Adrenal gland (tissue), 12 donors: Measurements from ENCODE around the gene MAGI2. TPM values are rescaled to one million over a fixed set of nuclear protein-coding genes. Genes with fewer than 3 reads are reported as not detected.

Experiments
- DNase-seq, 7 donors: peaks; one replicate each; pipeline ENCODE4 v3.0.0-alpha.2; 2019 to 2020
- H3K27ac ChIP-seq, 5 donors: fragments of 200-600 bp; sonication (generic) in 4 of 5; 1 replicate in 3 of 5; 2 replicates in 2 of 5; pipeline versions ENCODE4 v1.5.1 to v1.8.0; 2016 to 2020; ENCODE audit warnings: mild to moderate bottlenecking in 1 of 5
- H3K27me3 ChIP-seq: fragments of 200-600 bp; 2 replicates; pipeline ENCODE4 v1.8.0; 2021
- H3K36me3 ChIP-seq, 2 donors: fragments of 200-600 bp; replicated peaks in 1 of 2; 1 replicate in 1 of 2; 2 replicates in 1 of 2; pipeline versions ENCODE4 v1.5.1 to v1.8.0; 2018 to 2022
- H3K4me1 ChIP-seq, 2 donors: fragments of 200-600 bp; replicated peaks in 1 of 2; 1 replicate in 1 of 2; 2 replicates in 1 of 2; pipeline versions ENCODE4 v1.5.1 to v1.8.0; 2018 to 2021
- H3K4me3 ChIP-seq, 4 donors: fragments of 200-600 bp; sonication (generic) in 3 of 4; one replicate each; pipeline ENCODE4 v1.5.1; 2016 to 2018
- H3K9me3 ChIP-seq, 3 donors: fragments of 200-600 bp; sonication (generic) in 1 of 3; replicated peaks in 1 of 3; 1 replicate in 2 of 3; 2 replicates in 1 of 3; pipeline versions ENCODE4 v1.5.1 to v1.8.0; 2016 to 2021
- CTCF ChIP-seq, 6 experiments: fragments of 450-650 bp in 4 of 6; fragments of 200-600 bp in 2 of 6; sonication (generic) in 1 of 6; IDR thresholded peaks; 1 replicate in 5 of 6; 2 replicates in 1 of 6; pipeline versions ENCODE4 v1.5.1 to v1.8.0; 2016 to 2021; ENCODE audit warnings: antibody characterized with exemption in 6 of 6, mild to moderate bottlenecking in 2 of 6, moderate library complexity in 1 of 6
- POLR2A ChIP-seq, 2 donors: fragments of 450-650 bp; IDR thresholded peaks; one replicate each; pipeline ENCODE4 v1.6.1; 2017; ENCODE audit warnings: antibody characterized with exemption in 2 of 2, mild to moderate bottlenecking in 2 of 2, moderate library complexity in 1 of 2
- WGBS, 4 donors: extraction: QIAGEN DNeasy Blood & Tissue Kit in 2 of 4; methylation state at CpG; one replicate each; pipeline versions ENCODE4 v1.1.5 to v1.1.7; 2013 to 2017; 5-methylcytosine and 5-hydroxymethylcytosine counted together
- intact Hi-C, 2 donors: fragments of 100-400 bp; cut with DNase I; formaldehyde crosslinking; loops; one replicate each; pipeline versions ENCODE4 v1.14.1 to v1.15.0; 2022 to 2023
- polyA plus RNA-seq, 3 donors: library from polyadenylated mRNA; stranded (reverse); fragments of 200-250 nt in 2 of 3; fragments of 350-450 nt in 1 of 3; fragmentation: Illumina TruSeq in 1 of 3; extraction: RNeasy Lipid Tissue Mini Kit (QIAGEN cat#74804) in 1 of 3; gene quantifications; one replicate each; pipeline ENCODE4 v1.2.3, GENCODE V29; 2013 to 2014
- total RNA-seq, 9 donors: library from RNA; depleted of rRNA in 4 of 9; stranded (reverse); fragments of >200 nt in 4 of 9; fragments of 120-200 nt in 1 of 9; fragmentation: NEBNext Ultra II Directional in 1 of 9; extraction: Animal tissue kit (Norgen Biotek cat#: 25700) in 1 of 9; gene quantifications; one replicate each; pipeline versions ENCODE4 v1.1.0 to v1.2.4, GENCODE V29; 2013 to 2023
- donor health status: healthy with polysubstance abuse.
- donor health status: Bipolar disorder and iron deficiency.
- donor health status: DM: yes; HTN: yes; CAD: no.
- donor health status: DM: no; HTN: no; CAD: no.
- donor health status: DM: no; HTN: no; CAD: no.
- donor health status: DM: yes; HTN: yes; CAD: no.

MAGI2 gene
- total and polyA plus RNA-seq, 12 donors: 3.2 to 37.1 (median 17.1) TPM

- Histone ChIP-seq H3K9me3 (no peaks in the 10 kb centered on the region), H3K4me1 (no peaks in the 10 kb centered on the region), H3K36me3 (no peaks in the 10 kb centered on the region), H3K27ac (no peak overlapping the region), H3K27me3 (no peaks in the 10 kb centered on the region), H3K4me3 (no peak overlapping the region)
- no peak for DNase-seq
- 81 to 89% (median 85%) methylated on average over 1 of the region's 1 CpG for WGBS, 4 donors
- TF ChIP-seq POLR2A (IDR thresholded peaks at IDR 0.05) (no peak), CTCF (IDR thresholded peaks at IDR 0.05) (no peak)
- intact Hi-C loops: no loop called here
Observed at GRCh38 chr7:78762625-78763024, 690.8 kb downstream of the MAGI2 start.

GRCh38 chr7:78760620-78761355 lies 692.7 kb downstream of the MAGI2 start:
- Histone ChIP-seq H3K4me1 (no peaks in the 10 kb centered on the region), H3K27ac (no peak overlapping the region), H3K4me3 (no peak overlapping the region), H3K36me3 (no peaks in the 10 kb centered on the region), H3K9me3 (no peaks in the 10 kb centered on the region), H3K27me3 (no peaks in the 10 kb centered on the region)
- intact Hi-C loops: no loop called here
- TF ChIP-seq POLR2A (IDR thresholded peaks at IDR 0.05) (no peak), CTCF (IDR thresholded peaks at IDR 0.05) (no peak)
- no peak for DNase-seq
- WGBS, 4 donors: 66 to 91% (median 77%) methylated on average over 4 of the region's 4 CpGs

- H3K27me3 ChIP-seq: no peaks in the 10 kb centered on the region
- intact Hi-C loops: no loop called here
- TF ChIP-seq CTCF (IDR thresholded peaks at IDR 0.05): no peak
- TF ChIP-seq POLR2A (IDR thresholded peaks at IDR 0.05): no peak
- H3K36me3 ChIP-seq: no peaks in the 10 kb centered on the region
- peaks cover 0 to 5% (median 0%) of the 10 kb centered on the region in 3 donors for H3K9me3 ChIP-seq
- H3K4me3 ChIP-seq: no peak overlapping the region
- no peak for DNase-seq
- H3K27ac ChIP-seq: no peak overlapping the region
- H3K4me1 ChIP-seq: no peaks in the 10 kb centered on the region
Observed at GRCh38 chr7:78752554-78752953, 700.9 kb downstream of the MAGI2 start.

GRCh38 chr7:78751253-78751652 lies 702.2 kb downstream of the MAGI2 start:
- Histone ChIP-seq H3K27me3 (no peaks in the 10 kb centered on the region), H3K9me3 (peaks cover 0 to 5% (median 0%) of the 10 kb centered on the region in 3 donors), H3K4me3 (no peak overlapping the region), H3K27ac (no peak overlapping the region), H3K36me3 (no peaks in the 10 kb centered on the region), H3K4me1 (no peaks in the 10 kb centered on the region)
- WGBS, 4 donors: 85 to 92% (median 88%) methylated on average over 4 of the region's 4 CpGs
- DNase-seq: no peak
- intact Hi-C loops: no loop called here
- TF ChIP-seq POLR2A (IDR thresholded peaks at IDR 0.05) (no peak), CTCF (IDR thresholded peaks at IDR 0.05) (no peak)
